A549 (cell line): ENCODE results near the gene CISD3. TPM values are rescaled to one million over a fixed set of nuclear protein-coding genes. Genes with fewer than 3 reads are reported as not detected.

Source experiments
- ATAC-seq, 2 experiments: fragments of 200-7000 bp in 1 of 2; fragments of >200 bp in 1 of 2; cut with Nextera tagmentation in 1 of 2; cut with Tn5 transposase in 1 of 2; 3 replicates each; pipeline versions ENCODE4 v1.8.0 to v1.9.1; 2018 to 2020; ENCODE audit warnings: mild to moderate bottlenecking in 1 of 2, moderate library complexity in 1 of 2
- CTCF ChIA-PET: fragments of 300-600 bp; sonication (Branson Sonifier 250); formaldehyde crosslinking; extraction: SDS; loops from one replicate; lab custom pipeline; 2021; ENCODE audit warnings: antibody characterized with exemption, inconsistent platforms; lab: Yijun Ruan, JAX
- POLR2A ChIA-PET: fragments of 350-600 bp; formaldehyde crosslinking; extraction: SDS; loops from one replicate; lab custom pipeline; 2021; ENCODE audit warnings: antibody characterized with exemption, inconsistent platforms; lab: Yijun Ruan, JAX
- DNase-seq, 2 experiments: peaks; one replicate each; pipeline versions ENCODE4 v3.0.0 to v3.0.0-alpha.2; 2011 to 2016; ENCODE audit warnings: low read depth in 1 of 2, low spot score in 1 of 2
- FAIRE-seq: peaks from 2 replicates; lab custom pipeline; 2011; peaks lifted over from hg19 to GRCh38; lab: Jason Lieb, UNC
- H3K27ac ChIP-seq, 2 experiments: fragments of >200 bp; sonication (Bioruptor Twin); formaldehyde crosslinking; 3 replicates each; pipeline ENCODE4 v1.5.1; 2016 to 2017
- H3K4me1 ChIP-seq: fragments of >200 bp; sonication (Bioruptor Twin); formaldehyde crosslinking; 3 replicates; pipeline ENCODE4 v1.6.1; 2016
- H3K4me2 ChIP-seq: fragments of >200 bp; sonication (Bioruptor Twin); formaldehyde crosslinking; 3 replicates; pipeline ENCODE4 v1.6.1; 2016
- H3K4me3 ChIP-seq: fragments of >200 bp; sonication (Bioruptor Twin); formaldehyde crosslinking; 3 replicates; pipeline ENCODE4 v1.5.1; 2016
- H3K9me3 ChIP-seq: fragments of >200 bp; sonication (Bioruptor Twin); formaldehyde crosslinking; 3 replicates; pipeline ENCODE4 v1.6.1; 2016
- BHLHE40 ChIP-seq: IDR thresholded peaks from 2 replicates; pipeline ENCODE4 v1.6.1; 2012; ENCODE audit warnings: low read depth, low read length, inconsistent platforms
- CBX8 ChIP-seq: fragments of 200-600 bp; sonication (generic); IDR thresholded peaks from 2 replicates; pipeline ENCODE4 v1.6.1; 2016
- CEBPB ChIP-seq, 2 experiments: fragments of >200 bp in 1 of 2; sonication (Bioruptor Twin) in 1 of 2; formaldehyde crosslinking in 1 of 2; IDR thresholded peaks; 2 replicates each; pipeline ENCODE4 v1.6.1; 2012 to 2016
- FOSB ChIP-seq: fragments of 250-450 bp; sonication (Bioruptor Pico); IDR thresholded peaks from 2 replicates; pipeline ENCODE4 v1.5.0; 2020; ENCODE audit warnings: mild to moderate bottlenecking, moderate library complexity
- FOXS1 ChIP-seq: fragments of 250-450 bp; sonication (Bioruptor Pico); IDR thresholded peaks from 2 replicates; pipeline ENCODE4 v1.5.0; 2020; ENCODE audit warnings: mild to moderate bottlenecking, moderate library complexity
- HDAC2 ChIP-seq: fragments of 200-600 bp; sonication (generic); IDR thresholded peaks from 2 replicates; pipeline ENCODE4 v1.6.1; 2016
- HOXA7 ChIP-seq: fragments of 250-450 bp; sonication (Bioruptor Pico); IDR thresholded peaks from 2 replicates; pipeline ENCODE4 v1.5.0; 2020; ENCODE audit warnings: mild to moderate bottlenecking, moderate library complexity
- KDM5A ChIP-seq: fragments of 200-600 bp; sonication (generic); IDR thresholded peaks from 2 replicates; pipeline ENCODE4 v1.6.1; 2016; ENCODE audit warnings: antibody characterized with exemption, mild to moderate bottlenecking
- MAFK ChIP-seq: fragments of 450-650 bp; IDR thresholded peaks from 2 replicates; pipeline ENCODE4 v1.6.1; 2014; ENCODE audit not compliant: partially characterized antibody
- MAZ ChIP-seq: fragments of 150-350 bp; IDR thresholded peaks from 2 replicates; pipeline ENCODE4 v1.6.1; 2014; ENCODE audit warnings: antibody characterized with exemption, low read depth, low read length, borderline replicate concordance
- MYC ChIP-seq: IDR thresholded peaks from 2 replicates; pipeline ENCODE4 v1.6.1; 2012; ENCODE audit warnings: mild to moderate bottlenecking, inconsistent platforms, low read length, improper control_type of control experiment, borderline replicate concordance
- POLR2AphosphoS2 ChIP-seq: conservative IDR thresholded peaks from 2 replicates; pipeline ENCODE4 v1.6.1; 2012; ENCODE audit warnings: low read length, improper control_type of control experiment, inconsistent platforms
- RAD21 ChIP-seq, 2 experiments: fragments of >200 bp in 1 of 2; sonication (Bioruptor Twin) in 1 of 2; formaldehyde crosslinking in 1 of 2; IDR thresholded peaks in 1 of 2; conservative IDR thresholded peaks in 1 of 2; 2 replicates in 1 of 2; 3 replicates in 1 of 2; pipeline ENCODE4 v1.6.1; 2012 to 2018; ENCODE audit warnings: inconsistent platforms in 1 of 2
- RCOR1 ChIP-seq: fragments of 150-350 bp; IDR thresholded peaks from 2 replicates; pipeline ENCODE4 v1.6.1; 2014; ENCODE audit warnings: antibody characterized with exemption, low read length, low read depth
- SMC3 ChIP-seq: fragments of >200 bp; sonication (Bioruptor Twin); formaldehyde crosslinking; IDR thresholded peaks from 3 replicates; pipeline ENCODE4 v1.6.1; 2018; ENCODE audit warnings: inconsistent platforms
- SREBF2 ChIP-seq: fragments of 450-650 bp; IDR thresholded peaks from 2 replicates; pipeline ENCODE4 v1.6.1; 2014; ENCODE audit warnings: mild to moderate bottlenecking, moderate library complexity
- WGBS: methylation state at CpG from one replicate; pipeline ENCODE4 v1.1.6; 2017; ENCODE audit errors: missing lambda C conversion rate; 5-methylcytosine and 5-hydroxymethylcytosine counted together
- polyA plus RNA-seq, 4 experiments: library from polyadenylated mRNA; depleted of rRNA in 3 of 4; stranded (reverse); fragments of >200 nt; fragmentation: RNase III in 1 of 4; extraction: RNeasy Plus Mini Kit Qiagen cat#74134 plus additional on column Dnase treatment in 1 of 4; gene quantifications; 2 replicates in 3 of 4; 3 replicates in 1 of 4; pipeline ENCODE4 v1.2.3, GENCODE V29; 2011 to 2017
- TF ChIP-seq, protein P1 (sequence below): fragments of >200 bp; sonication (Bioruptor Twin); formaldehyde crosslinking; IDR thresholded peaks from 3 replicates; pipeline ENCODE4 v1.6.1; 2016
- TF ChIP-seq, protein P2 (sequence below): IDR thresholded peaks from 2 replicates; pipeline ENCODE4 v1.6.1; 2012; ENCODE audit warnings: low read depth, borderline replicate concordance
- TF ChIP-seq, protein P3 (sequence below): fragments of 250-450 bp; sonication (Bioruptor Pico); IDR thresholded peaks from 2 replicates; pipeline ENCODE4 v1.5.0; 2021; ENCODE audit warnings: mild to moderate bottlenecking, moderate library complexity, borderline replicate concordance
- TF ChIP-seq, protein P4 (sequence below): fragments of 250-450 bp; sonication (Bioruptor Pico); IDR thresholded peaks from 2 replicates; pipeline ENCODE4 v1.5.0; 2020; ENCODE audit warnings: low read depth, mild to moderate bottlenecking, moderate library complexity
- TF ChIP-seq, protein P5 (sequence below): fragments of >200 bp; sonication (Bioruptor Twin); formaldehyde crosslinking; IDR thresholded peaks from 3 replicates; pipeline ENCODE4 v1.5.1; 2016

The CISD3 gene
- polyA plus RNA-seq, 2 of the 4 experiments (the other 2 are of a cell fraction) = 24.5 to 33.0 TPM

DNA sequence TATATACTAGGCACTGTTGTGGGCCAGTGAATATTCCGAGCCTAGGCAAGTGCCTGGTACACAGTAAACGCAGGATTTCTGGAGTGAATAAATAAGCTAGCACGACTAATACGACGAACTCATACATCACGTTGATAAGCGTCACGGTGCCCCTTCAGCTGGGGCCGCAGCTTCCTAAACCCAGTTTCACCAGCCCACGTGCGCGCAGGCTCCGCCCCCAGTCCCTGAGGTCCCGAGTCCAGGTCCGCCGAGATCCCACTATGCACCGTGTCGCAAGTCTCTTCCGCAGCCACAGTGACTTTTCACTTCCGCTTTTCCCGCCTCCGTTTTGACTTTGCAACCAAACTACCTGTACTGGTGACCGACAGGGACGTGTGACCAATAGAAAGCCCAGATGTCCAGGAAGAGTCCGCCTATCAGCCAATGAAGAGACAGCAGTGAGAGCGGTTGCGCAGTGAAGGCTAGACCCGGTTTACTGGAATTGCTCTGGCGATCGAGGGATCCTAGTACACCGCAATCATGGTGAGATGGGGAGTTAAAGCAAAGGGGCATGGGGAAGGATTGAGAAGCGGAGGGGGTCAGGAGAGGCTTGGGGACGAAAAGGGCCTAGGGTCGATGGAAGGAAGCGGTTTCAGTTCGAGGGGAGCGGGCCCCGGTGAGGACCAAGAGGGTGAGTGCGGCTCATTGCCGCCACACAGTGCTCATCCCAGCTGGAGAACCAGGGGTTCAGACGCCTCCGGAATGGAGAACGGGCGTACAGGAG is 22.3 kb downstream of the CISD3 start, which contains the start of gene PSMB3 (continued):
- TF ChIP-seq SREBF2 (no peak), RCOR1 (no peak), CEBPB (IDR thresholded peaks at IDR 0.05) (peak in 1 of 2 experiments; percentile 82; a peak in 2 of 4 replicates), MAFK (peak; percentile 66), MYC (peak; percentile 99)
- TF ChIP-seq, protein P1, sequence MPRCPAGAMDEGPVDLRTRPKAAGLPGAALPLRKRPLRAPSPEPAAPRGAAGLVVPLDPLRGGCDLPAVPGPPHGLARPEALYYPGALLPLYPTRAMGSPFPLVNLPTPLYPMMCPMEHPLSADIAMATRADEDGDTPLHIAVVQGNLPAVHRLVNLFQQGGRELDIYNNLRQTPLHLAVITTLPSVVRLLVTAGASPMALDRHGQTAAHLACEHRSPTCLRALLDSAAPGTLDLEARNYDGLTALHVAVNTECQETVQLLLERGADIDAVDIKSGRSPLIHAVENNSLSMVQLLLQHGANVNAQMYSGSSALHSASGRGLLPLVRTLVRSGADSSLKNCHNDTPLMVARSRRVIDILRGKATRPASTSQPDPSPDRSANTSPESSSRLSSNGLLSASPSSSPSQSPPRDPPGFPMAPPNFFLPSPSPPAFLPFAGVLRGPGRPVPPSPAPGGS = peak; percentile 44; the same call in 2 of the 3 replicates

DNA sequence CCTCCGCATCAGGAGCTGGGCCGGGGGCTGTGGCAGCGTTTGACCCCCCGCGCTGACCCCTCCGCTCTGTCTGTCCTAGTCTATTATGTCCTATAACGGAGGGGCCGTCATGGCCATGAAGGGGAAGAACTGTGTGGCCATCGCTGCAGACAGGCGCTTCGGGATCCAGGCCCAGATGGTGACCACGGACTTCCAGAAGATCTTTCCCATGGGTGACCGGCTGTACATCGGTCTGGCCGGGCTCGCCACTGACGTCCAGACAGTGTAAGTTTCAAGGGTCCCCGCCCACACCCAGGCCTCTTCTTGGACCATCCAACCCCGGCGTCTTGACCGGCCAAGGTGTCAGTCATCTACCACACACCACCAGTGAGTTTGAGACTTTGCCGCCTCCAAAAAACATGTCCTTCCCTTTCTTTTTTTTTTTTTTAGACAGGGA is 22.9 kb downstream of the CISD3 start:
- ATAC-seq (no peak), FAIRE-seq (no peak), DNase-seq (no peak)
- Histone ChIP-seq H3K9me3 (no peaks in the 10 kb centered on the region), H3K4me3 (peak overlapping the region; percentile 96), H3K4me1 (peaks cover 22% of the 10 kb centered on the region), H3K27ac (peak overlapping the region; percentile 88 to 95), H3K4me2 (peak overlapping the region; percentile 90)
- TF ChIP-seq HDAC2 = no peak
- TF ChIP-seq CBX8 = no peak
- TF ChIP-seq, protein P2, sequence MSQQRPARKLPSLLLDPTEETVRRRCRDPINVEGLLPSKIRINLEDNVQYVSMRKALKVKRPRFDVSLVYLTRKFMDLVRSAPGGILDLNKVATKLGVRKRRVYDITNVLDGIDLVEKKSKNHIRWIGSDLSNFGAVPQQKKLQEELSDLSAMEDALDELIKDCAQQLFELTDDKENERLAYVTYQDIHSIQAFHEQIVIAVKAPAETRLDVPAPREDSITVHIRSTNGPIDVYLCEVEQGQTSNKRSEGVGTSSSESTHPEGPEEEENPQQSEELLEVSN = no peak
- TF ChIP-seq, protein P3, sequence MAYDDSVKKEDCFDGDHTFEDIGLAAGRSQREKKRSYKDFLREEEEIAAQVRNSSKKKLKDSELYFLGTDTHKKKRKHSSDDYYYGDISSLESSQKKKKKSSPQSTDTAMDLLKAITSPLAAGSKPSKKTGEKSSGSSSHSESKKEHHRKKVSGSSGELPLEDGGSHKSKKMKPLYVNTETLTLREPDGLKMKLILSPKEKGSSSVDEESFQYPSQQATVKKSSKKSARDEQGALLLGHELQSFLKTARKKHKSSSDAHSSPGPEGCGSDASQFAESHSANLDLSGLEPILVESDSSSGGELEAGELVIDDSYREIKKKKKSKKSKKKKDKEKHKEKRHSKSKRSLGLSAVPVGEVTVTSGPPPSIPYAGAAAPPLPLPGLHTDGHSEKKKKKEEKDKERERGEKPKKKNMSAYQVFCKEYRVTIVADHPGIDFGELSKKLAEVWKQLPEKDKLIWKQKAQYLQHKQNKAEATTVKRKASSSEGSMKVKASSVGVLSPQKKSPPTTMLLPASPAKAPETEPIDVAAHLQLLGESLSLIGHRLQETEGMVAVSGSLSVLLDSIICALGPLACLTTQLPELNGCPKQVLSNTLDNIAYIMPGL (CRISPR knock-in tag) = no peak
- no peak for TF ChIP-seq MAFK
- TF ChIP-seq FOXS1 (CRISPR knock-in tag) = no peak
- TF ChIP-seq CEBPB (IDR thresholded peaks at IDR 0.05) = no peak
- no peak for TF ChIP-seq RAD21 (conservative IDR thresholded peaks at IDR 0.05 in 1 of 2, IDR thresholded peaks at IDR 0.05 in 1 of 2)
- ChIA-PET CTCF (interaction anchor here (1.2 to 2.1 kb wide), 3 partner anchors 9 to 25 kb away, joined by 3 to 6 read pairs (median 3); no protein-coding TSS in a partner anchor), POLR2A (interaction anchor here (0.7 kb wide), 1 partner anchor 78 kb away, joined by 3 read pairs; no protein-coding TSS in a partner anchor)
- 3% methylated on average over 21 of the region's 22 CpGs for WGBS

DNA sequence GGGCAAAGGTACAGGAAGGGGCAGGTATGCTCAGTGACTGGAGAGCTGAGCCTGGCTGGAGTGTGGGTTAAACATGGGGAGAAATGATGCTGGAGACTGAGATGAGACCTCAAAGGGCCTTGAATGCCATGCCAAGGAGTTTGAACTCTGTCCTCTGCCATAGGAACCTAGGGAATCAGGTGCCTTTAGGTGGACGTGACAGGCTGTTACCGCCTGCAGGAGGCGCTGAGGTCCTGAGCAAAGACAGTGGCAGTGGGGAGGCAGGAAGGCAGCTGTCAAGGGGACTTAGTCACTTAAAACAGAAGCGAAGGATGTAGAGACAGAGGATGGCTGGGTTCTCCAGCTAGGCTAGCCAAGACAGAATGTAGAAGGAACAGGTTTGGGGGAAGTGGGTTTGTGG is 31.5 kb downstream of the CISD3 start:
- POLR2A ChIA-PET = no interaction called here
- DNase-seq (peak; percentile 76 to 81), ATAC-seq (peak; percentile 77 to 86; a peak in 5 of 6 replicates), FAIRE-seq (no peak)
- no peaks in the 10 kb centered on the region for H3K4me1 ChIP-seq
- TF ChIP-seq, protein P4, sequence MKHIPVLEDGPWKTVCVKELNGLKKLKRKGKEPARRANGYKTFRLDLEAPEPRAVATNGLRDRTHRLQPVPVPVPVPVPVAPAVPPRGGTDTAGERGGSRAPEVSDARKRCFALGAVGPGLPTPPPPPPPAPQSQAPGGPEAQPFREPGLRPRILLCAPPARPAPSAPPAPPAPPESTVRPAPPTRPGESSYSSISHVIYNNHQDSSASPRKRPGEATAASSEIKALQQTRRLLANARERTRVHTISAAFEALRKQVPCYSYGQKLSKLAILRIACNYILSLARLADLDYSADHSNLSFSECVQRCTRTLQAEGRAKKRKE = no peak
- TF ChIP-seq, protein P5, sequence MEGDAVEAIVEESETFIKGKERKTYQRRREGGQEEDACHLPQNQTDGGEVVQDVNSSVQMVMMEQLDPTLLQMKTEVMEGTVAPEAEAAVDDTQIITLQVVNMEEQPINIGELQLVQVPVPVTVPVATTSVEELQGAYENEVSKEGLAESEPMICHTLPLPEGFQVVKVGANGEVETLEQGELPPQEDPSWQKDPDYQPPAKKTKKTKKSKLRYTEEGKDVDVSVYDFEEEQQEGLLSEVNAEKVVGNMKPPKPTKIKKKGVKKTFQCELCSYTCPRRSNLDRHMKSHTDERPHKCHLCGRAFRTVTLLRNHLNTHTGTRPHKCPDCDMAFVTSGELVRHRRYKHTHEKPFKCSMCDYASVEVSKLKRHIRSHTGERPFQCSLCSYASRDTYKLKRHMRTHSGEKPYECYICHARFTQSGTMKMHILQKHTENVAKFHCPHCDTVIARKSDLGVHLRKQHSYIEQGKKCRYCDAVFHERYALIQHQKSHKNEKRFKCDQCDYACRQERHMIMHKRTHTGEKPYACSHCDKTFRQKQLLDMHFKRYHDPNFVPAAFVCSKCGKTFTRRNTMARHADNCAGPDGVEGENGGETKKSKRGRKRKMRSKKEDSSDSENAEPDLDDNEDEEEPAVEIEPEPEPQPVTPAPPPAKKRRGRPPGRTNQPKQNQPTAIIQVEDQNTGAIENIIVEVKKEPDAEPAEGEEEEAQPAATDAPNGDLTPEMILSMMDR = peak; percentile 37; the same call in 2 of the 3 replicates
- TF ChIP-seq SMC3 = no peak
- TF ChIP-seq MAZ = no peak
- no peak for TF ChIP-seq FOSB
- TF ChIP-seq HOXA7 = no peak
- TF ChIP-seq KDM5A = no peak
- no peak for TF ChIP-seq FOXS1 (CRISPR knock-in tag)
- no peak for TF ChIP-seq BHLHE40
- no peak for TF ChIP-seq CBX8
- TF ChIP-seq RAD21 (conservative IDR thresholded peaks at IDR 0.05 in 1 of 2, IDR thresholded peaks at IDR 0.05 in 1 of 2) = peak; percentile 38 to 67
- no peak for TF ChIP-seq POLR2AphosphoS2
- no peak overlapping the region for H3K4me2 ChIP-seq
- H3K27ac ChIP-seq = no peak overlapping the region
- CTCF ChIA-PET = interaction anchor here (0.6 to 3.8 kb wide), 20 partner anchors 8 to 413 kb away, joined by 3 to 12 read pairs (median 3); no protein-coding TSS in a partner anchor
- H3K9me3 ChIP-seq = no peaks in the 10 kb centered on the region
- 77% methylated on average over 4 of the region's 4 CpGs for WGBS
- no peak overlapping the region for H3K4me3 ChIP-seq
